K562 treated with DMSO at 1 percent for 12 hours (cell line): ENCODE data around the gene VWC2. TPM values are rescaled to one million over a fixed set of nuclear protein-coding genes. Genes with fewer than 3 reads are reported as not detected.

Experiments used
- total RNA-seq: library from RNA; unstranded; fragments of 300-600 nt; gene quantifications from 2 replicates; pipeline ENCODE4 v1.2.3, GENCODE V29; 2022; ENCODE audit not compliant: insufficient read depth

VWC2 gene
- total RNA-seq, result not detected in 2 replicates

DNA sequence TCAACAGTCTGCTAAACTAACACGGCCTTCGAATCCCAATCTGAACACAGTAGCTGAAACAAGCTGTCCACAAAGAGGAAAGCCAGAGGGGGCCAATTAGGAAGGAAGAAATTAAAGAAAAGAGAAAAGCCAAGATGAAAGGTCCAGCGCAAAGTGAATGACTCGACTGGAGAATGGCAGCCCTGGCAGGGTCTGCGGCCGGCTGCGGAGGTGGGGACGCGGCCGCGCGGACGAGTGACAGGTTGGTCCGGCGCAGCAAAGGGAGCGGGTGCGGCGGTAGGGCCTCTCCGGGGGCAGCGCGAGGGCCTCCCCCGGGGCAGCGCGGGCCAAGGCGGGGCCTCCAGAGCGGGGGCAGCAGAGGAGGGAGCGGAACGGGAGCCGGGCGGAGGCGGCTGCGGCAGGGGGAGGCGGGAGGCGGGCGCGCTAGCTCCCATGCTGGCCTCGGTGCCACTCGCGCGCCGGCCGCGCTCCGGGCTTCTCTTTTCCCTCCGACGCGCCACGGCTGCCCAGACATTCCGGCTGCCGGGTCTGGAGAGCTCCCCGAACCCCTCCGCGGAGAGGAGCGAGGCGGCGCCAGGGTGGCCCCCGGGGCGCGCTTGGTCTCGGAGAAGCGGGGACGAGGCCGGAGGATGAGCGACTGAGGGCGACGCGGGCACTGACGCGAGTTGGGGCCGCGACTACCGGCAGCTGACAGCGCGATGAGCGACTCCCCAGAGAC, at the start of gene VWC2:
Gene VWC2 (plus strand): TSS at position 421 of the 718 bp plus-strand sequence. CDS start 1,798 bp downstream, outside the sequence.

